HG03159 (cell line): Measurements from ENCODE around the gene TMC8.
"Not testable (repeated sequence)": the region's sequence is repeated elsewhere in the genome, so short reads cannot be mapped to it uniquely, and the experiment has no call there.

ENCODE experiments used
- ATAC-seq: cut with Tn5 transposase; IDR thresholded peaks from one replicate; pipeline ENCODE4 v1.9.1; 2021; ENCODE audit warnings: mild to moderate bottlenecking, moderate library complexity; ENCODE audit not compliant: unreplicated experiment

Gene TMC8

DNA sequence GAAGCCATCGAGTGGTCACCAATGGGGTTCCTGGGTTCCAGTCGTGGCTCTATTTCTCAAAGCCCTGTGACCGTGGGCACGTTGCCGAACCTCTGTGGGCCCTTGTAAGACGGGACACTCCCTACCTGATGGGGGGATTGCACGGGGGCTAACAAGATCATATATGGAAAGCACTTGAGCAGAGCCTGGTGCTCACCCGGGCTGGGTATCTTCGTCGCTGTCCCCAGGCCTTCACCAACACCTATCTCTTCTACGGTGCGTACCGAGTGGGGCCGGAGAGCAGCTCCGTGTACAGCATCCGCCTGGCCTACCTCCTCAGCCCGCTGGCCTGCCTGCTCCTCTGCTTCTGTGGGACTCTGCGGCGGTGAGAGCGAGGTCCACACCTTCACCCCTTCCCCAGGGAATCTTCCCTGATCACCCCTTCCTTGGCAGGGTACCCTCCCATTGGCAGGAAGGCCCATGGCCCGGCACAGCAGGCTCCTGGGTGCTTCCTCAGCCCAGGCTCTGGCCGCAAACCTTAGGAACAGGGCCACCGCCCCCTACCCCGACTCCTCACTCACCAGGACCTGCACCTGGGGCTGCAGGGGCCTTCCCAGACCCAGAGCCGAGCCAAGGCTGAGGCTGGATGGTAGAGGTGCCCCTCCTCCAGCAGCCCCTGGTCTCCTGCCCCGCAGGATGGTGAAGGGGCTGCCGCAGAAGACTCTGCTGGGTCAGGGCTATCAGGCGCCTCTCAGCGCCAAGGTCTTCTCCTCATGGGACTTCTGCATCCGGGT, 2.8 kb downstream of the TMC8 start:
- ATAC-seq = no peak

DNA sequence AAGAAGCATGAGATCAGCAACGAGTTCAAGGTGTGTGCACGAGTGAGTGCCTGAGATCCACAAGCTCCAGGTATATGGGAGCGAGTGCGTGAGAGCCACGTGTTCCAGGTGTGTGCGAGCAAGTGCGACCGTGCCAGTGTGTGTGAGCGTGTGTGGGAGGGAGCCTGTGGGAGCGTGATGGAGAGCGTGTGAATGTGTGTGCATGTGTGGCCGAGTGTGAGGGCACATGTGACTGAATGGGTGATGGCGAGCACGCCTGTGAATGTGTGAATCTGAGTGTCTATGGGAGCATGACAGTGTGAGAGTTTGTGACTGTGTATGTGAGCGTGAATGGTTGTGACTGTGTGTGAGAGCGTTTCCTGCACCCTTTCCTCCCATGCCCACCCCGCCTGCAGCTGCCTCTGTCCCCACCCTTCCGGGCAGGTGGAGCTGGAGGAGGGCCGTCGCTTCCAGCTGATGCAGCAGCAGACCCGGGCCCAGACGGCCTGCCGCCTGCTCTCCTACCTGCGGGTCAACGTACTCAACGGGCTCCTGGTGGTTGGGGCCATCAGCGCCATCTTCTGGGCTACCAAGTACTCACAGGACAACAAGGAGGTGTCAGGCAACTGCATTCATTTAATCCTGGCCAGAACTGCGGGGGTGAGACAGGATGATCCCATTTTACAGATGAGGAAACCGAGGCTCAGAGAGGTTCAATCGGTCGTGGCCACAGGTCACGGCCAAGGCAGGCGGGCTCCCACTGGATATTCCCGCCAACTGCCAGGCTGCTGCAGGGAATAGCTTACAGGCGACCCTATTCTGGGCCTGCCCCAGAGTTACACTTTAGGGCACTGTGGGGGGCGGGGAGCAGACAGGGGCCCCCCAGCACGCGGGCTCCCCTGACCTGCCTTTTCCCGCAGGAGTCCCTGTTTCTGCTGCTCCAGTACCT, 3.7 kb downstream of the TMC8 start:
- ATAC-seq = no peak

DNA sequence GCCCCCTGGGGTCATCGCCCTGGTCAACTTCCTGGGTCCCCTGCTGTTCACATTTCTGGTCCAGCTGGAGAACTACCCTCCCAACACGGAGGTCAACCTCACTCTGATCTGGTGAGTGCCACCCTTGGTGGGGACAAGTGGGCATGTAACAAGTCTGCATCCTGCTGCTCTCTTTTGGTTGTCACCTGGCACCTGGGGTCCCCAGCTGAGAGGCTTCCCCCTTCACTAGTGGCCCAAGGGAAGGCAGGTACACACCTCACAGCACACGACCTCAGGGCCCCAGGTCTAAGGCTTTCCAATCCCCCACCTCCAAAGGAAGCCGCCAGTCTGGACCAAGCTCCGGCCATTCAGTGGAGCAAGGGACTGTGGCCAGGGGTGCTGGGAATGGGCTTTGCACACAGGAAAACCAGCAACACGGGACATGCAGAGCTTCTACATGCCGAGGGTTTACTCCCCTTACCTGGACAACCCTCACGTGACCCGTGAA, 4.4 kb downstream of the TMC8 start:
- ATAC-seq = no peak

- no peak for ATAC-seq
Measured at GRCh38 chr17:78135858-78136500, 5.4 kb downstream of the TMC8 start.

DNA sequence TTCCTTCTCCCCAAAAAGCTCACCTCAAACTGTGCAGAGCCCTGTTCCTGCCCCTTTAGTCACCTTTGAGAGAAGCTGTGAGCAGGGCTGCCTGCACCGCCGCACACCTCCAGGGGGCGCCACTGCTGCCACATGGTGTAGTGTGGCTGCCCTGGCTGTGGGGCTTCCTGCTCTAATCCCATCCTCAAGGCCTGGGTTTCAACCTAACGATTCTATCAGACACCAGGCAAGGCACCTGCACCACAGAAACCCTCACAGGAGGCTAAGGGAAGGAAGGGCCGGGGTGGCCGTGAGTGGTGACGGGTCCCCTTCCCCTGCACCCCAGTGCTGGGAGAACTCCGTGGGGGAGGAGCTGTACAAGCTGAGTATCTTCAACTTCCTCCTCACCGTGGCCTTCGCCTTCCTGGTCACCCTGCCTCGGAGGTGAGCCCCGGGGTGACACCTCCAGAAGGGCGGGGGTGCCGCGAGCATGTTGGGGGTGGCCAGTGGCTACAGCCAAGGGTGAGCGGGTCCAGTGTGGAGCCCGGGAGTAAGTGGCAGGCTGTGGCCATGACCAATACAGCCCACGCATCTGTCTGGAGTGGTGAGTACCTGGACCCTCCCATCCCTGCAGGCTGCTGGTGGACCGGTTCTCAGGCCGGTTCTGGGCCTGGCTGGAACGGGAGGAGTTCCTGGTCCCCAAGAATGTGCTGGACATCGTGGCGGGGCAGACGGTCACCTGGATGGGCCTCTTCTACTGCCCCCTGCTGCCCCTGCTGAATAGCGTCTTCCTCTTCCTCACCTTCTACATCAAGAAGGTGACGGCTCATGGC, 7.0 kb downstream of the TMC8 start:
- no peak for ATAC-seq

DNA sequence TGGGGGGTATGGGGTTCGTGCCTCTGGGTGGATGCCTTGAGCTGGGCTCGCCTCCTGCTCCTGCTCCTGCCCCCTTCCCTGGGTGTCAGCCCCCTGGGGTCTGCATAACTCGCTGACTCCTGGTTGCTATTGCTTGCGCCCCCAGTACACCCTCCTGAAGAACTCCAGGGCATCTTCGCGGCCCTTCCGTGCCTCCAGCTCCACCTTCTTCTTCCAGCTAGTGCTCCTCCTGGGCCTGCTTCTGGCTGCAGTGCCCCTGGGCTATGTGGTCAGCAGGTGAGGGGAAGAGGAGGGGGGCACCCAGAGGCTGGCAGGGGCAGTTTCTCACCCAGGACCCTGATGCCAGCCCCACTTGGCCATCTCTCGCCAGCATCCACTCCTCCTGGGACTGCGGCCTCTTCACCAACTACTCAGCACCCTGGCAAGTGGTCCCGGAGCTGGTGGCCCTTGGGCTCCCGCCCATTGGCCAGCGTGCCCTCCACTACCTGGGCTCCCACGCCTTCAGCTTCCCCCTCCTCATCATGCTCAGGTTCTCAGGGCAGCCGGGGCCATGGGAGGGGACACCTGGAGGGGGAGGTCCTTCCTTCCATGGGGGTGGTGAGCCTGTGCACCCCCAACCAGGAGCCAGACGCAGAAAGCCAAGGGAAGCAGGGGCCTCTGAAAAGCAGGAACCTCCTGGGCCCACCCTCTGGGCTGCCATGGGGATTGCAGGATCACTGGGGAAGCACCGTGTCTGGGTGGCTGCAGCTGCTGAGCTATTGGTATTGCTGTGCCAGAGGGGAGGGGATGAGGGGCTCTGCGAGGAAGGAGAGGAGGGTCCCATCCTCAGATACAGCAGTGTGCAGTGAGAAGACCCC, 7.9 kb downstream of the TMC8 start:
- no peak for ATAC-seq

GRCh38 chr17:78139861-78140168, 9.2 kb downstream of the TMC8 start:
- not testable (repeated sequence) for ATAC-seq

DNA sequence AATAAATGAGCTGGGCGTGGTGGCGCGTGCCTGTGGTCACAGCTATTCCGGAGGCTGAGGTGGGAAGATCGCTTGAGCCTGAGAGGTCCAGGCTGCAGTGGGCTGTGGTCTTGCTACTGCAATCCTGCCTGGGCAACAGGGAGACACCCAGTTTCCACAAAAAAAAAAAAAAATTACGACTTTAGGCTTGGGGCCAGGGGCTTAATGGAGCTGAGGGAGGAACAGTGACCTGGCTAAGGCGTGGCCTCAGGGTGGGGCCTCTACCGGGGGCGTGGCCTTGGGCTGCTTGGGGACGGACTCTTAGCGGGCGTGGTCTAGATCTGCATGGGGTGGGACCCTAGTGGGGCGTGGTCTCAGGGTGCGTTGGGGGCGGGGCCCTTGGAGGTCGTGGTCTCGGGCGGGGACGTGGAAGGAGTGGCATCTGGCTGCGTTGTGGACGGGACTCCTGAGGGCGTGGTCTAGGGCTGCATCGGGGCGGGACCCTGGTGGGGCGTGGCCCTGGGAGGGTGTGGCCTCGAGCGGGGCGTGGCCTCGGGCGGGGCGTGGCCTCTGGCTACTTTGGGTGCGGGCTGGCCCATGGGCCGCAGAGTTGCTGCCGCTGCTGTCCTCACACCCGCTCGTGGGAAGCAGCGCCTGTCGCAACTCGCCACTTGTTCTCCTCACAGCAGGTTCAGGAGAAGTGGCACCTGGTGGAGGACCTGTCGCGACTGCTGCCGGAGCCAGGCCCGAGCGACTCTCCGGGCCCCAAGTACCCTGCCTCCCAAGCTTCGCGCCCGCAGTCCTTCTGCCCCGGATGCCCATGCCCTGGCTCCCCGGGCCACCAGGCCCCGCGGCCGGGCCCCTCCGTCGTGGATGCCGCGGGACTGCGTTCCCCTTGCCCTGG, 9.8 kb downstream of the TMC8 start:
- ATAC-seq = peak; percentile 68

GRCh38 chr17:78141437-78142118, 11.0 kb downstream of the TMC8 start:
- ATAC-seq = no peak

GRCh38 chr17:78142119-78142861, 11.7 kb downstream of the TMC8 start:
- no peak for ATAC-seq

DNA sequence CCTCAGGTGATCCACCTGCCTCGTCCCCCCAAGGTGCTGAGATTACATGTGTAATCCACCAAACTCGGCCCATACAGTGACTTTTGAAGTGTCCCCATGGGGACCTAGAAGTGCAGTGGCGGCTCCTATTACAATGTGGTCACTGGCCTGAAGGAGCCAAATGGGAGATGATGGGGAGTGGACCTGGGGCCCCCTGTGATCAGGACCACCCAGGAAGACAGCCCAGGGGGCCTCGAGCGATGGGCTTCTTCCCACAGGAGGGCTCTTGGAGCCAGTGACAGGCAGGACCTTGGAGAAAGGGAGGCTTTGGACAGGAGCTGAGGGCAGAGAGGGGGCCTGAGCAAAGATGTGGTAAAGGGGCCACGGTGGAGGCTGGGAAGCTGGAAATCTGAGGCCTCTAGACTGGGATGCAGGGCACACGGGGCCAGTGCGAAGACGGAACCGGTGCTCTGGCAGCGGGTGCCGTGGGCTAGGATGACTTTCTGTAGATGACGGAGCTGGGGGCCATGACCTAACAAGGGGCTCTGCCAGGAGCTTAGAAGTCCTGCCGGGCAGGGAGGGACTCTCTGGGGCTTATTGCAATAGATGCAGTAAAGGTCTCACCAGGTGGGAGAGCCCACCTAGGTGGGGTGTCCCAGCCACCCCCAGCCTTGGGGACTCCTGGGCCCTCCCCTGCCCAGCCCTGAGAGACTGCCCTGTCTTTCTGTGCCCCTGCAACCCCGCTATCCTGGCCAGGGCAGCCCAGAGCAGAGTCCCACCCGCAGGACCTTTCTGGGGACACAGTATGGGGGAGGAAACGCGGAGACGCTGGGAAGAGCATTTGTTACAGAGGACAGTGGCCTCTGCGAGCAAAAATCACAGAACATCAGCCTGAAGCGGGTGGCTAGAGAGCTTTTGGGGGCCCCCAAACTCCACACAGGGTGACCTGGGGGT, 12.9 kb downstream of the TMC8 start:
- ATAC-seq = no peak

- ATAC-seq = no peak
Measured at GRCh38 chr17:78144147-78144719, 13.7 kb downstream of the TMC8 start.

- no peak for ATAC-seq
Measured at GRCh38 chr17:78144736-78145641, 14.4 kb downstream of the TMC8 start.

- ATAC-seq = no peak
Measured at GRCh38 chr17:78146471-78146869, 15.9 kb downstream of the TMC8 start.

GRCh38 chr17:78146881-78147280, 16.3 kb downstream of the TMC8 start:
- no peak for ATAC-seq
